ENCODE results near the gene ELMOD3. TPM values are rescaled to one million over a fixed set of nuclear protein-coding genes. Genes with fewer than 3 reads are reported as not detected.
"Not testable (repeated sequence)": the region's sequence is repeated elsewhere in the genome, so short reads cannot be mapped to it uniquely, and the experiment has no call there.

The ELMOD3 gene
- total RNA-seq, 2 experiments from 2014 or later = 11.2 to 12.9 TPM

GRCh38 chr2:85347599-85347998 lies 7.0 kb upstream of the ELMOD3 start:
- ChIA-PET CTCF (interaction anchor here (1.1 kb wide), 1 partner anchor 9 kb away, joined by 3 read pairs; no protein-coding TSS in a partner anchor), POLR2A (no interaction called here)
- H3K27ac Mint-ChIP-seq = no peak overlapping the region
- ATAC-seq (no peak), DNase-seq (no peak)
- H3K9me3 Mint-ChIP-seq (ENCODE audit: low read depth) = no peaks in the 10 kb centered on the region
- peaks cover 3% of the 10 kb centered on the region for H3K4me1 Mint-ChIP-seq
- peaks cover 40% of the 10 kb centered on the region for H3K36me3 Mint-ChIP-seq (ENCODE audit: low read depth)
- intact Hi-C loops (cut with DNase I, micrococcal nuclease) = no loop called here
- H3K4me3 Mint-ChIP-seq = no peak overlapping the region
- H3K27me3 Mint-ChIP-seq = no peaks in the 10 kb centered on the region

GRCh38 chr2:85353876-85354285 lies 688 bp upstream of the ELMOD3 start:
- peak overlapping the region; percentile 89 for H3K4me3 Mint-ChIP-seq
- H3K36me3 Mint-ChIP-seq (ENCODE audit: low read depth) = peaks cover 46% of the 10 kb centered on the region
- no peaks in the 10 kb centered on the region for H3K27me3 Mint-ChIP-seq
- intact Hi-C loops (cut with DNase I, micrococcal nuclease) = loop anchor here (1.0 to 10.0 kb wide), 10 partner anchors 26 to 841 kb away; partner anchors contain the start of genes GGCX (in 2 of the 2), MAT2A (in 2 of the 2), SH2D6 (in 2 of the 2) and USP39 (in 2 of the 2)
- H3K4me1 Mint-ChIP-seq = peaks cover 32% of the 10 kb centered on the region
- H3K27ac Mint-ChIP-seq = peak overlapping the region; percentile 99
- POLR2A ChIA-PET = interaction anchor here (0.5 to 2.3 kb wide), 16 partner anchors 12 to 448 kb away, joined by 3 to 20 read pairs (median 4); partner anchors contain the start of genes GGCX, MAT2A and TGOLN2
- DNase-seq (peak; percentile 37), ATAC-seq (peak; percentile 2)
- CTCF ChIA-PET = interaction anchor here (0.6 to 1.4 kb wide), 6 partner anchors 17 to 67 kb away, joined by 3 to 5 read pairs (median 3); no protein-coding TSS in a partner anchor
- H3K9me3 Mint-ChIP-seq (ENCODE audit: low read depth) = no peaks in the 10 kb centered on the region

- H3K27ac Mint-ChIP-seq = peak overlapping the region; percentile 99
These were observed 473 bp downstream of the ELMOD3 start for GRCh38 chr2:85355073-85355410.

GRCh38 chr2:85355521-85355920 lies 952 bp downstream of the ELMOD3 start:
- CTCF ChIA-PET = interaction anchor here (0.6 to 1.3 kb wide), 5 partner anchors 36 to 1086 kb away, joined by 3 to 6 read pairs (median 3); no protein-coding TSS in a partner anchor
- Mint-ChIP-seq H3K9me3 (ENCODE audit: low read depth) (no peaks in the 10 kb centered on the region), H3K36me3 (ENCODE audit: low read depth) (peaks cover 36% of the 10 kb centered on the region), H3K27ac (peak overlapping the region; percentile 99), H3K27me3 (no peaks in the 10 kb centered on the region), H3K4me1 (peaks cover 34% of the 10 kb centered on the region), H3K4me3 (peak overlapping the region; percentile 89)
- POLR2A ChIA-PET = interaction anchor here (0.6 to 2.3 kb wide), 7 partner anchors 10 to 389 kb away, joined by 4 to 20 read pairs (median 7); partner anchors contain the start of genes MAT2A and TGOLN2
- ATAC-seq = no peak
- DNase-seq = peak; percentile 24
- intact Hi-C loops (cut with DNase I, micrococcal nuclease) = loop anchor here in 1 of 2 experiments (2.0 to 10.0 kb wide), 2 partner anchors 749 to 839 kb away; partner anchors contain the start of genes IMMT, MRPL35 and POLR1A

More at GRCh38 chr2:85355073-85355410, 473 bp downstream of the ELMOD3 start:
- peaks cover 34% of the 10 kb centered on the region for H3K4me1 Mint-ChIP-seq
- CTCF ChIA-PET = interaction anchor here (0.6 to 1.3 kb wide), 7 partner anchors 15 to 1087 kb away, joined by 3 to 6 read pairs (median 3); no protein-coding TSS in a partner anchor
- intact Hi-C loops (cut with DNase I, micrococcal nuclease) = loop anchor here in 1 of 2 experiments (2.0 to 10.0 kb wide), 2 partner anchors 750 to 840 kb away; partner anchors contain the start of genes IMMT, MRPL35 and POLR1A
- no peaks in the 10 kb centered on the region for H3K9me3 Mint-ChIP-seq (ENCODE audit: low read depth)
- POLR2A ChIA-PET = interaction anchor here (0.6 to 2.3 kb wide), 12 partner anchors 10 to 751 kb away, joined by 3 to 20 read pairs (median 4); partner anchors contain the start of genes GGCX, MAT2A, POLR1A and PTCD3
- no peaks in the 10 kb centered on the region for H3K27me3 Mint-ChIP-seq
- DNase-seq (no peak), ATAC-seq (no peak)
- H3K4me3 Mint-ChIP-seq = peak overlapping the region; percentile 89
- H3K36me3 Mint-ChIP-seq (ENCODE audit: low read depth) = peaks cover 41% of the 10 kb centered on the region

DNA sequence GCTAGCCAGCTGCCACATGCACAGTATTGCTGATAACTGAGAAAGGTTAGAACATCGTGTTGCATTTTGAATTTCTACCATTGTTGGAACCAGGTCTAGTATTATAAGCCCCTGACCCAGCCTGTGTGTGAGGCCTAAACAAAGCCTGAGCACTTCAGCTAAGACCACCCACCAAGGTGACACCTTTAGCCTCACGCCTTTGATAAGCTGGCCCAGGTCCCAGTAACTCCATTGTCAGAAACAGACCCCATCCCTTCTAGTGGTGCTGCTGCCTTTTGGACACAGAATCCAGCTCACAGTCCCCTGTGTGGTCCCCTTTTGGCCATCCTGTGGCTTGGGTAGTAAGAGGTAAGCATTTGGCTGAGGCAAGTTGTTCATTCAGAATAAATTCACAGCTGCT lies 1.6 kb downstream of the ELMOD3 start:
- H3K4me1 Mint-ChIP-seq = peaks cover 34% of the 10 kb centered on the region

DNA sequence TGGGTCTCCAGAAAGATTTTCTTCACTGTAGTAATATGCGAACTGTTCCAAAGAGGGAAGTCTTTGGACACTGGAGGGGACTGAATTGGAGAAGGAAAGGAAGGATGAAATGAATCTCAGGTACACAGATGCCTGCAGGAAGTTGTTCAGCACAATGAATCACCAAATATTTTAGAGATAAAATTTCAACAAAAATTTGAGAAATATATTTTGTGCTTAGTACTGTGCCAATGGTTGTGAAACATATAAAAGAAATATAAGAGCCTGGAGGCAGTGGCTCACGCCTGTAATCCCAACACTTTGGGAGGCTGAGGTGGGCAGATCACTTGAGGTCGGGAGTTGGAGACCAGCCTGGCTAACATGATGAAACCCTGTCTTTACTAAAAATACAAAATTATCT lies 3.2 kb downstream of the ELMOD3 start:
- Mint-ChIP-seq H3K4me3 (no peak overlapping the region), H3K4me1 (peaks cover 30% of the 10 kb centered on the region), H3K36me3 (ENCODE audit: low read depth) (peaks cover 35% of the 10 kb centered on the region), H3K27me3 (no peaks in the 10 kb centered on the region), H3K27ac (no peak overlapping the region), H3K9me3 (ENCODE audit: low read depth) (no peaks in the 10 kb centered on the region)
- ChIA-PET CTCF (interaction anchor here (1.6 kb wide), 1 partner anchor 192 kb away, joined by 5 read pairs; no protein-coding TSS in a partner anchor), POLR2A (no interaction called here)
- DNase-seq (no peak), ATAC-seq (no peak)
- intact Hi-C loops (cut with DNase I, micrococcal nuclease) = loop anchor here in 1 of 2 experiments (10.0 kb wide), 1 partner anchor 837 kb away; the partner anchor contains the start of genes IMMT and MRPL35

More for the DNA sequence above, 1.6 kb downstream of the ELMOD3 start:
- ChIA-PET POLR2A (interaction anchor here (1.0 kb wide), 1 partner anchor 28 kb away, joined by 4 read pairs; the partner anchor contains the start of gene TGOLN2), CTCF (interaction anchor here (0.7 to 1.6 kb wide), 4 partner anchors 9 to 280 kb away, joined by 3 to 5 read pairs (median 3); partner anchors contain the start of gene MAT2A)
- ATAC-seq (no peak), DNase-seq (no peak)
- H3K9me3 Mint-ChIP-seq (ENCODE audit: low read depth) = no peaks in the 10 kb centered on the region
- H3K27ac Mint-ChIP-seq = no peak overlapping the region
- intact Hi-C loops (cut with DNase I, micrococcal nuclease) = loop anchor here in 1 of 2 experiments (10.0 kb wide), 1 partner anchor 839 kb away; the partner anchor contains the start of genes IMMT and MRPL35
- no peaks in the 10 kb centered on the region for H3K27me3 Mint-ChIP-seq
- H3K4me3 Mint-ChIP-seq = no peak overlapping the region
- peaks cover 32% of the 10 kb centered on the region for H3K36me3 Mint-ChIP-seq (ENCODE audit: low read depth)

DNA sequence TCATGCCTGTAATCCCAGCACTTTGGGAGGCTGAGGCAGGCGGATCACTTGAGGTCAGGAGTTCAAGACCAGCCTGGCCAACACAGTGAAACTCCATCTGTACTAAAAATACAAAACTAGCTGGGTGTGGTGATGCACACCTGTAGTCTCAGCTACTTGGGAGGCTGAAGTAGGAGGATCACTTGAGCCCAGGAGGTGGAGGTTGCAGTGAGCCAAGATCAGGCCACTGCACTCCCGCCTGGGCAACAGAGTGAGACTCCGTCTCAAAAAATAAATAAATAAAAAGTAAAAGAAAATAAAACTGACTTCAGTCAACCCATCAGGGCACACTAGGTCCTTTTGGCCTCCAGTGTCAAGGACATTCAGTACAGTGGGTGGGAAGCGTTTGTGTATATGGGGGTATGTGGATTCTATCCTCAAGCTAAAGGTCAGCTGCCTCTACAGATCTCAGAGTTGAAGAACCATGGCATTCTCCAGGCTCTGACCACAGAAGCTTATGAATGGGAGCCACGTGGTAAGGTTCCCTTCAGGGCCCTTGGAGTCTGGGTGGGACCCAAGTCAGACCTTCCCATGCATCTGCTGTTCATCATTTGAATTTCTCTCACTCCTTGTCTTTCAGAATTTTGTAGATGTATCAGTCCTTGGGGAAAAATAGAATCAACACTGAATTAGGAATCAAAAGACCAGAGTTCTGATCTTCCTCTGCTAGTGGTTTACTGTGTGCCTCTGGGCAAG lies 8.3 kb downstream of the ELMOD3 start:
- intact Hi-C loops (cut with DNase I, micrococcal nuclease); H3K27me3 Mint-ChIP-seq; H3K4me1 Mint-ChIP-seq; H3K9me3 Mint-ChIP-seq (ENCODE audit: low read depth); DNase-seq; ATAC-seq; H3K27ac Mint-ChIP-seq; H3K4me3 Mint-ChIP-seq; POLR2A ChIA-PET: not testable (repeated sequence)
- H3K36me3 Mint-ChIP-seq (ENCODE audit: low read depth) = peaks cover 21% of the 10 kb centered on the region
- CTCF ChIA-PET = interaction anchor here (1.2 kb wide), 1 partner anchor 191 kb away, joined by 3 read pairs; no protein-coding TSS in a partner anchor

GRCh38 chr2:85367180-85367579 lies 12.6 kb downstream of the ELMOD3 start:
- intact Hi-C loops (cut with DNase I, micrococcal nuclease) = no loop called here
- H3K27ac Mint-ChIP-seq = no peak overlapping the region
- CTCF ChIA-PET = interaction anchor here (0.7 to 1.4 kb wide), 4 partner anchors 12 to 184 kb away, joined by 3 read pairs; no protein-coding TSS in a partner anchor
- H3K4me3 Mint-ChIP-seq = no peak overlapping the region
- POLR2A ChIA-PET = no interaction called here
- H3K36me3 Mint-ChIP-seq (ENCODE audit: low read depth) = peaks cover 6% of the 10 kb centered on the region
- DNase-seq (no peak), ATAC-seq (no peak)
- H3K27me3 Mint-ChIP-seq = no peaks in the 10 kb centered on the region
- no peaks in the 10 kb centered on the region for H3K9me3 Mint-ChIP-seq (ENCODE audit: low read depth)
- H3K4me1 Mint-ChIP-seq = no peaks in the 10 kb centered on the region

- ChIA-PET POLR2A (interaction anchor here (0.6 kb wide), 2 partner anchors 226 to 727 kb away, joined by 3 to 4 read pairs; no protein-coding TSS in a partner anchor), CTCF (interaction anchor here (0.6 to 1.3 kb wide), 2 partner anchors 10 to 183 kb away, joined by 3 to 4 read pairs; no protein-coding TSS in a partner anchor)
- no peak for DNase-seq
- Mint-ChIP-seq H3K9me3 (ENCODE audit: low read depth) (no peaks in the 10 kb centered on the region), H3K27ac (no peak overlapping the region), H3K4me1 (no peaks in the 10 kb centered on the region), H3K27me3 (no peaks in the 10 kb centered on the region), H3K36me3 (ENCODE audit: low read depth) (peaks cover 6% of the 10 kb centered on the region), H3K4me3 (no peak overlapping the region)
- no peak for ATAC-seq
- intact Hi-C loops (cut with DNase I, micrococcal nuclease) = no loop called here
These were observed 14.4 kb downstream of the ELMOD3 start for GRCh38 chr2:85368921-85369320.

- Mint-ChIP-seq H3K27ac (no peak overlapping the region), H3K9me3 (ENCODE audit: low read depth) (no peaks in the 10 kb centered on the region), H3K27me3 (no peaks in the 10 kb centered on the region), H3K4me3 (no peak overlapping the region), H3K36me3 (ENCODE audit: low read depth) (peaks cover 8% of the 10 kb centered on the region), H3K4me1 (no peaks in the 10 kb centered on the region)
- ChIA-PET CTCF (interaction anchor here (0.6 to 1.3 kb wide), 2 partner anchors 53 to 183 kb away, joined by 4 read pairs; no protein-coding TSS in a partner anchor), POLR2A (interaction anchor here (0.6 kb wide), 1 partner anchor 726 kb away, joined by 4 read pairs; no protein-coding TSS in a partner anchor)
- intact Hi-C loops (cut with DNase I, micrococcal nuclease) = no loop called here
- DNase-seq (no peak), ATAC-seq (no peak)
These were observed 14.9 kb downstream of the ELMOD3 start for GRCh38 chr2:85369500-85369899.

- no peak overlapping the region for H3K27ac Mint-ChIP-seq
- H3K9me3 Mint-ChIP-seq (ENCODE audit: low read depth) = no peaks in the 10 kb centered on the region
- ChIA-PET POLR2A (no interaction called here), CTCF (interaction anchor here (0.7 to 1.4 kb wide), 3 partner anchors 14 to 182 kb away, joined by 3 to 5 read pairs (median 4); partner anchors contain the start of genes ELMOD3 and RETSAT)
- H3K4me1 Mint-ChIP-seq = no peaks in the 10 kb centered on the region
- H3K36me3 Mint-ChIP-seq (ENCODE audit: low read depth) = peaks cover 12% of the 10 kb centered on the region
- intact Hi-C loops (cut with DNase I, micrococcal nuclease) = no loop called here
- DNase-seq = no peak
- ATAC-seq = no peak
- H3K4me3 Mint-ChIP-seq = no peak overlapping the region
- H3K27me3 Mint-ChIP-seq = no peaks in the 10 kb centered on the region
These were observed 16.5 kb downstream of the ELMOD3 start for GRCh38 chr2:85371045-85371444.

Data from activated CD4-positive, alpha-beta T cell treated with anti-CD3 and anti-CD28 coated beads for 36 hours (primary cell).